ENCODE measurements around the gene AK1. TPM values are rescaled to one million over a fixed set of nuclear protein-coding genes. Genes with fewer than 3 reads are reported as not detected.

The AK1 gene, protein sequence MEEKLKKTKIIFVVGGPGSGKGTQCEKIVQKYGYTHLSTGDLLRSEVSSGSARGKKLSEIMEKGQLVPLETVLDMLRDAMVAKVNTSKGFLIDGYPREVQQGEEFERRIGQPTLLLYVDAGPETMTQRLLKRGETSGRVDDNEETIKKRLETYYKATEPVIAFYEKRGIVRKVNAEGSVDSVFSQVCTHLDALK
- 38.4 and 38.5 TPM in 2 replicates for total RNA-seq

DNA sequence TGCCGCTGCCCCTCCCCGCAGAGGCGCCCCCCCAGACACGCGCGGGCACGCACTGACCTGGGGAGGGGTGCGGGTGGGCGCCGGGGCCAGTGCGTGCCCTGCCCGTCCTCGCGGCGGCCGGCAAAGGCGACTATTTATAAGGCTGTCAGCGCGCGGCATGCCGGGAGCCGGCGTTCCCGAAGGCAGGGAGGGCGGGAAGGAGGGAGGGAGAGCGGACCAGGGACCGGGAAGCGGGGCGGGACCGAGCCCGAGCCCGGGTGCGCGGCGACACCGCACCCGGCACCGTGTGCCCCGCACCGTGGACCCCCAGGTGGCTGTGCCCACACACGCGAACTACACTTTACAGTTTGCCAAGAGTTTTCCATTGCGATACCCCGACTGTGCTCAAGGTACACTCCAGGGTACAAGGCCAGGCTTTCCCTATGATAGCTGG is at the start of gene AK1:
AK1 (minus strand) TSS at position 110 of the 433 bp plus-strand sequence. CDS start 3,058 bp downstream, outside the sequence.

DNA sequence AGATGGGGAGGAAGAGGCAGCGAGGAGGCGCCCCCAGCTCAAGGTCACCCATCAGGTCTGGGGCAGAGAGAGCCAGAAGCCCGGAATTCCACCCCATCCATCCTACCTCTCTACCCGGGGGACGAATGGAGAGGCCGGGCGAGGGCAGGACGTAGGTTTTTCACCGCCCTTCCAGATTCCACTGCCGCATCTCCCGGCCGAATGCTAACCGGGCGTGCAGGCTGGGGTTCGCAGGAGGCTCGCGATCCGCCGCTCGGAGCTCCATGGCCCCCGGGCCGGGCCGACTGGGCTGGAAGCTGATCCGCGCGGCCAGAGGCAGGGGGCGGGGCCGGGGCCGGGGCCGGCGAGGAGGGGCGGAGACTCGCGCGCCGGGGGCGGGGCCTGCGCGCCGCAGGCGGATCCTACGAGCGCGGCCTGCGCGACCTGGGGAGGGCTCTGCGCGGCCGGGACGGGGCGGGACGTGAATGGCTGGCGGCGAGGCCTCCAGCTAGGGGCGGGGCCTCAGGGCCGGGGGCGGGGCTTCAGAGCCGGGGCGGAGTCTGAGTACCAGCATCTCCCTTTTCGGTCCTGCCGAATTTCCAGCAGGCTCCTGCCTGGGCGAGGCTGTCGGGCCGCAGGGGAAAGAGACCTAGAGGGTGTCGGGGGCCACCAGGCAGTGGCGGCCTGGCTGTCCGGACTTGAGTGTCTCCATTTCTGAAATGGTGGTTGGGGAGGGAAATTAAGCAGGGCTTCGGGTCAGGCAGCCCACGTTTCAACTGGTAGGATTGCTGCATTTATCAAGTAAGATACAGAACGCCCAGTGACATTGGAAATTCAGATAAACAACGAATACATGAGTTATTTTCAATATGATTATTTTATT is 39.5 kb upstream of the AK1 start, which contains the start of gene ST6GALNAC4:
ST6GALNAC4 (minus strand) TSS at position 322 of the 862 bp plus-strand sequence. CDS start 622 bp downstream, outside the sequence.

DNA sequence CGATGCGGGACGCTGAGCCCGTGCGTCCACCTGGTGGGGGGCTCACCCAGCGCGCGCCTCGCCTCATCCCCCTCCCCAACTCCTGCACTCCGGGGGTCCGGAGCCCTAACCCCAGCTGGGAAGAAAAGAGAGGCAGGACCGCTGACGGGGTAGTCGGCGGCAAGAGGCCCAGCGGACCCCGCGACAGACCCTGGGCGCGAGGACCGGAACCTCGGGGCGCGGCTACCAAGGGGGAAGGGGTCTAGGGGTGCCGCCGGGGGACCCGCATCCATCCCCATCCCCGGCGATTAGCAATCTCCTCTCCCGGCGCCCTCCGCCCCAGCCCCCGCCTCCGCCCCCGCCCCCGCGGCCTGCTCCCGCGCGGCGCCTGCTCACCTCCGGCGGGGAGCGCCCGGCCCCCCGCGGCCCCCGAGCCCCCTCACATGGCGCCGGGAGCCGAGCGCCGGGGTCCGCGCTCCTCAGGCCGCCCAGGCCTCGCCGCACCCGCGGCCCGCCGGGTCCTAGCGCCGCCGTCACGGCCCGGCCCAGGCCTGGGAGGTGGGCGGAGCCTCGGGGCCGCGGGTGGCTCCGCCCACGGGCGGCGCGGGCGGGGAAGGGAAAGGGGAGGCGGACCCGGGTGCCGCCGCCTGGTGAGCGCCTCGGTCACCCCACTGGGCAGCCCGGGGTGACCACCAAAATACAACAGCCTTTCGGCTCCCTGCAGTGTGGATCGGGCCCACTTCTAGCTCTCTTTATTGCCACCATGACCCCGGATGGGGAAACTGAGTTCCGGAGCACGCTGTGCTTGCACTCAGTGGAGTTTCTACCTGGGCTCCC is 21.9 kb upstream of the AK1 start, which contains the start of gene ST6GALNAC6:
ST6GALNAC6 (minus strand) TSS at position 476 of the 816 bp plus-strand sequence. CDS start 1,622 bp downstream, outside the sequence.

DNA sequence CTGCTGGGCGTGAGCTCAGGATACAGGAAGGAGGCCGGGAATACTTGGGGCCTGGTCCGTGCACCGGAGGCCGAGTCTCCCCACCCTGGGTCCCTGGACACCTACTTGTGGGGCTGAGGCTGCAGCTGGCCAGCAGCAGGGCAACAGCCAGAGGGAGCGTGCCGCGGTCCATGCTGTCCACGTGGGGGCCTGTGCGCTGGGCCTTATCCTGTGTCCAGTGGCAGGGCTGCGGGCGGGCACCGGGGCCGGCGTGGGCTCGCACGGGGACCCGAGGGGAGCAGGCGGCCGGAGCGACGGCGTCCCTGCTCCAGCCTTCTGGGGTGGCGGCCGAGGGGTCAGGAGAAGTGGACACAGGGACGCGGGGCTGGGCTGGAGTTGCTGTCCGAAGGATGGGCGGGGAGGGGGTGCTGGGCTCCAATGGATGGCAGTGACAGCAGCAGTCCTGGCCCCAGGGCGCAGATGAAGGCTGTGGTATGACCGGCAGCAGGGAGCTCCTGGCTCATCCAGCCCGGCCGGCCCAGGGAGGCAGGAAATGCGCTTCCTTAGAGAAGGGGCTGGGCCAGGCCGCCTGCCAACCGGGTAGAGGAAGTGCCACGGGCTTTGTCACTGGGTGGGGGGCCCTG is 23.2 kb downstream of the AK1 start, which contains the start of gene ENG:
ENG (minus strand) TSS at position 475 of the 623 bp plus-strand sequence; CDS start at position 172, 303 bp downstream.

Other genes starting within 250 kb of the AK1 start
- not detected in 2 replicates for gene CFAP157, start 170.7 kb downstream of the AK1 start, total RNA-seq
- gene PTRH1, start 162.0 kb downstream of the AK1 start, total RNA-seq = 44.9 and 49.9 TPM in 2 replicates
- gene TTC16, start 161.6 kb downstream of the AK1 start, total RNA-seq = not detected in 2 replicates
- 4.8 and 5.2 TPM in 2 replicates for gene TOR2A, start 142.4 kb downstream of the AK1 start, total RNA-seq
- 62.1 and 63.2 TPM in 2 replicates for gene SH2D3C, start 99.0 kb downstream of the AK1 start, total RNA-seq
- 95.8 and 102 TPM in 2 replicates for gene CDK9, start 91.6 kb downstream of the AK1 start, total RNA-seq
- gene FPGS, start 74.8 kb downstream of the AK1 start, total RNA-seq = 72.3 and 81.5 TPM in 2 replicates
- 60.0 and 137 TPM in 2 replicates for gene ENG, start 23.0 kb downstream of the AK1 start, total RNA-seq
- gene ST6GALNAC6, start 21.9 kb upstream of the AK1 start, total RNA-seq = 24.7 and 44.8 TPM in 2 replicates
- gene ST6GALNAC4, start 39.4 kb upstream of the AK1 start, total RNA-seq = 38.7 and 46.9 TPM in 2 replicates
- gene PIP5KL1, start 53.1 kb upstream of the AK1 start, total RNA-seq = 0.18 and 1.0 TPM in 2 replicates
- gene DPM2, start 60.2 kb upstream of the AK1 start, total RNA-seq = 8.1 and 9.4 TPM in 2 replicates
- gene EEIG1, start 103.3 kb upstream of the AK1 start, total RNA-seq = 0.99 and 3.4 TPM in 2 replicates
- gene NAIF1, start 189.6 kb upstream of the AK1 start, total RNA-seq = 9.0 and 9.6 TPM in 2 replicates
- 12.6 and 16.1 TPM in 2 replicates for gene SLC25A25, start 190.6 kb upstream of the AK1 start, total RNA-seq